Liver (tissue), 9 donors: ENCODE measurements around the gene SLC25A38. TPM values are rescaled to one million over a fixed set of nuclear protein-coding genes. Genes with fewer than 3 reads are reported as not detected.
"Not testable (repeated sequence)": the region's sequence is repeated elsewhere in the genome, so short reads cannot be mapped to it uniquely, and the experiment has no call there.

Experiments used
- DNase-seq: peaks from one replicate; pipeline ENCODE4 v3.0.0-alpha.2; 2017; ENCODE audit warnings: low spot score
- H3K27ac ChIP-seq, 2 donors: one replicate each; pipeline ENCODE4 v1.7.0; 2013; ENCODE audit warnings: inconsistent platforms in 2 of 2, low read length in 2 of 2, control low read depth in 1 of 2, low read depth in 1 of 2, mild to moderate bottlenecking in 1 of 2
- H3K27me3 ChIP-seq, 4 donors: one replicate each; pipeline versions ENCODE4 v1.6.1 to v1.7.0; 2013; ENCODE audit warnings: low read length in 3 of 4, inconsistent platforms in 1 of 4, mild to moderate bottlenecking in 1 of 4, moderate library complexity in 1 of 4; ENCODE audit not compliant: control insufficient read depth in 4 of 4, insufficient read depth in 4 of 4
- H3K36me3 ChIP-seq, 4 donors: one replicate each; pipeline versions ENCODE4 v1.6.1 to v1.7.0; 2013; ENCODE audit warnings: low read length in 3 of 4, mild to moderate bottlenecking in 3 of 4, low read depth in 1 of 4, moderate library complexity in 1 of 4; ENCODE audit not compliant: control insufficient read depth in 4 of 4, insufficient read depth in 3 of 4
- H3K4me1 ChIP-seq, 4 donors: one replicate each; pipeline versions ENCODE4 v1.6.1 to v1.7.0; 2013; ENCODE audit warnings: low read length in 3 of 4, mild to moderate bottlenecking in 3 of 4, moderate library complexity in 1 of 4; ENCODE audit not compliant: control insufficient read depth in 4 of 4, insufficient read depth in 4 of 4
- H3K4me3 ChIP-seq, 3 donors: one replicate each; pipeline versions ENCODE4 v1.6.1 to v1.7.0; 2013; ENCODE audit warnings: low read length in 3 of 3, control low read depth in 1 of 3, low read depth in 1 of 3, mild to moderate bottlenecking in 1 of 3
- H3K9ac ChIP-seq, 2 donors: one replicate each; pipeline ENCODE4 v1.7.0; 2013; ENCODE audit warnings: low read length in 2 of 2, mild to moderate bottlenecking in 2 of 2, moderate library complexity in 2 of 2, control low read depth in 1 of 2, low read depth in 1 of 2
- H3K9me3 ChIP-seq, 4 donors: one replicate each; pipeline versions ENCODE4 v1.6.1 to v1.7.0; 2013; ENCODE audit warnings: low read length in 3 of 4; ENCODE audit not compliant: control insufficient read depth in 4 of 4
- FOXA1 ChIP-seq: IDR thresholded peaks from 2 replicates; pipeline ENCODE4 v1.6.1; 2016; ENCODE audit warnings: antibody characterized with exemption
- FOXA2 ChIP-seq: IDR thresholded peaks from 2 replicates; pipeline ENCODE4 v1.6.1; 2016; ENCODE audit warnings: antibody characterized with exemption
- HNF4A ChIP-seq, 2 donors: conservative IDR thresholded peaks; 2 replicates each; pipeline ENCODE4 v1.6.1; 2016; ENCODE audit warnings: antibody characterized with exemption in 2 of 2, mild to moderate bottlenecking in 2 of 2
- JUND ChIP-seq, 2 donors: IDR thresholded peaks; 2 replicates each; pipeline ENCODE4 v1.6.1; 2016; ENCODE audit warnings: antibody characterized with exemption in 2 of 2
- RAD21 ChIP-seq, 2 donors: IDR thresholded peaks; 2 replicates each; pipeline ENCODE4 v1.6.1; 2016; ENCODE audit warnings: antibody characterized with exemption in 2 of 2, mild to moderate bottlenecking in 2 of 2
- RXRA ChIP-seq, 2 donors: IDR thresholded peaks; 2 replicates each; pipeline ENCODE4 v1.6.1; 2017 to 2018; ENCODE audit warnings: antibody characterized with exemption in 2 of 2, mild to moderate bottlenecking in 1 of 2
- TAF1 ChIP-seq: conservative IDR thresholded peaks from 2 replicates; pipeline ENCODE4 v1.6.1; 2016; ENCODE audit warnings: antibody characterized with exemption, mild to moderate bottlenecking
- YY1 ChIP-seq: IDR thresholded peaks from 2 replicates; pipeline ENCODE4 v1.6.1; 2016; ENCODE audit warnings: antibody characterized with exemption, mild to moderate bottlenecking
- WGBS: extraction: QIAGEN DNeasy Blood & Tissue Kit; methylation state at CpG from one replicate; pipeline ENCODE4 v1.1.7; 2013; 5-methylcytosine and 5-hydroxymethylcytosine counted together
- polyA plus RNA-seq, 2 donors: library from polyadenylated mRNA; stranded (reverse) in 1 of 2; unstranded in 1 of 2; fragments of 200-250 nt in 1 of 2; fragments of >200 nt in 1 of 2; fragmentation: Nextera tagmentation in 1 of 2; extraction: Ambion mirVana in 1 of 2; gene quantifications; one replicate each; pipeline versions ENCODE4 v1.2.1 to v1.2.3, GENCODE V29; 2013 to 2015
- total RNA-seq, 2 donors: library from RNA; depleted of rRNA; stranded (reverse); fragments of >200 nt; gene quantifications; one replicate each; pipeline ENCODE4 v1.2.3, GENCODE V29; 2014
- TF ChIP-seq, protein P1 (sequence below): IDR thresholded peaks from 2 replicates; pipeline ENCODE4 v1.6.1; 2016; ENCODE audit warnings: antibody characterized with exemption
- TF ChIP-seq, protein P2 (sequence below): IDR thresholded peaks from 2 replicates; pipeline ENCODE4 v1.6.1; 2016; ENCODE audit warnings: antibody characterized with exemption
- TF ChIP-seq, protein P3 (sequence below): fragments of 150-350 bp; IDR thresholded peaks from 2 replicates; pipeline ENCODE4 v1.5.1; 2017; ENCODE audit warnings: improper control_type of control experiment, low read depth, low read length; ENCODE audit not compliant: missing input control
- donor health status: healthy.
- donor health status: healthy.
- donor health status: healthy.
- donor health status: healthy.
- donor health status: healthy.

The SLC25A38 gene
- total and polyA plus RNA-seq, 4 donors = 19.8 to 44.4 (median 24.3) TPM

DNA sequence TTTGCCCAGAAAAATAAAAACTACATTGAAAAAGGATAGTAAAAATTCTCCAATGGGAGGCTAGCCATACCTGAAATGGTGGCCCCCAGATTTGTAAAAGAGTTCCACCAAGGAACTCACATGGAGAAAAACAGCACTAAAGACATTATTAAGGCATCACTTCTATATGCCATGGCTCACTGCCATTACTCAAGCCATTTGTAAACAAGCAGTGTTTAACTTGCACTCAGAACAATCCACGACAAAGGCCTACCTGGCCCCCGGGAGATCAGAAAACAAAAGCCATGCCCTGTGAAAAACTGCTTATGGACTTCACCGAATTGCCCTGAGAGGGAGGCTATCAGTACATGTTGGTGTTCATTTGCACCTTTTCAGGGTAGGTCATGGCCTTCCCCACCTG lies 34.1 kb upstream of the SLC25A38 start:
- no peaks in the 10 kb centered on the region for H3K36me3 ChIP-seq
- WGBS = 24% methylated on average over 3 of the region's 3 CpGs
- TF ChIP-seq FOXA2 = peak; percentile 53
- TF ChIP-seq, protein P1, sequence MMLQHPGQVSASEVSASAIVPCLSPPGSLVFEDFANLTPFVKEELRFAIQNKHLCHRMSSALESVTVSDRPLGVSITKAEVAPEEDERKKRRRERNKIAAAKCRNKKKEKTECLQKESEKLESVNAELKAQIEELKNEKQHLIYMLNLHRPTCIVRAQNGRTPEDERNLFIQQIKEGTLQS = no peak
- no peak overlapping the region for H3K4me3 ChIP-seq
- peaks cover 0 to 7% (median 6%) of the 10 kb centered on the region in 4 donors for H3K4me1 ChIP-seq
- no peak overlapping the region for H3K9ac ChIP-seq
- no peak for DNase-seq
- no peak overlapping the region for H3K27ac ChIP-seq
- H3K9me3 ChIP-seq = no peaks in the 10 kb centered on the region
- no peaks in the 10 kb centered on the region for H3K27me3 ChIP-seq

DNA sequence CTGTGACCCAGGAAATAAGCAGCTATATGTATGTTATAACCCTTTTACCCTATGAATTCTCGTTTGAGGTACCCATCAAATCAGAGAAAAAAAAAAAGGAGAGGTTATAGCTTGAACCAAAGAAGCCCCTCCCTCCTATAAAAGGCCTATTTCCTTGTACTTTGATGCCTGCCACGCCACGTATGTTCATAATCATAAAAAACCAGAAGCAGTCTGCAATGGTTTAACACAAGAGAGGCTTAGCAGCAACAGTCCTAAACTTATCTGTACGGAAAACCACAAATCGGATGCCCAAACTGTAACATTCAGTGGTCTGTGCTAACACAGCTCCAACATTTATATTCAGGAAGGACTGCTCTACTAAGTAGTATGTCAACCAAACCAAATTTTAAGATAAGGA lies 32.5 kb upstream of the SLC25A38 start:
- DNase-seq = no peak
- no peaks in the 10 kb centered on the region for H3K27me3 ChIP-seq
- no peaks in the 10 kb centered on the region for H3K36me3 ChIP-seq
- H3K4me1 ChIP-seq = peaks cover 0 to 7% (median 6%) of the 10 kb centered on the region in 4 donors
- no peak overlapping the region for H3K27ac ChIP-seq
- H3K9me3 ChIP-seq = no peaks in the 10 kb centered on the region
- no peak for TF ChIP-seq FOXA1
- TF ChIP-seq, protein P2, sequence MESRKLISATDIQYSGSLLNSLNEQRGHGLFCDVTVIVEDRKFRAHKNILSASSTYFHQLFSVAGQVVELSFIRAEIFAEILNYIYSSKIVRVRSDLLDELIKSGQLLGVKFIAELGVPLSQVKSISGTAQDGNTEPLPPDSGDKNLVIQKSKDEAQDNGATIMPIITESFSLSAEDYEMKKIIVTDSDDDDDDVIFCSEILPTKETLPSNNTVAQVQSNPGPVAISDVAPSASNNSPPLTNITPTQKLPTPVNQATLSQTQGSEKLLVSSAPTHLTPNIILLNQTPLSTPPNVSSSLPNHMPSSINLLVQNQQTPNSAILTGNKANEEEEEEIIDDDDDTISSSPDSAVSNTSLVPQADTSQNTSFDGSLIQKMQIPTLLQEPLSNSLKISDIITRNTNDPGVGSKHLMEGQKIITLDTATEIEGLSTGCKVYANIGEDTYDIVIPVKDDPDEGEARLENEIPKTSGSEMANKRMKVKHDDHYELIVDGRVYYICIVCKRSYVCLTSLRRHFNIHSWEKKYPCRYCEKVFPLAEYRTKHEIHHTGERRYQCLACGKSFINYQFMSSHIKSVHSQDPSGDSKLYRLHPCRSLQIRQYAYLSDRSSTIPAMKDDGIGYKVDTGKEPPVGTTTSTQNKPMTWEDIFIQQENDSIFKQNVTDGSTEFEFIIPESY = no peak
- no peak overlapping the region for H3K4me3 ChIP-seq
- no peak overlapping the region for H3K9ac ChIP-seq
- WGBS = 87% methylated on average over 5 of the region's 5 CpGs

DNA sequence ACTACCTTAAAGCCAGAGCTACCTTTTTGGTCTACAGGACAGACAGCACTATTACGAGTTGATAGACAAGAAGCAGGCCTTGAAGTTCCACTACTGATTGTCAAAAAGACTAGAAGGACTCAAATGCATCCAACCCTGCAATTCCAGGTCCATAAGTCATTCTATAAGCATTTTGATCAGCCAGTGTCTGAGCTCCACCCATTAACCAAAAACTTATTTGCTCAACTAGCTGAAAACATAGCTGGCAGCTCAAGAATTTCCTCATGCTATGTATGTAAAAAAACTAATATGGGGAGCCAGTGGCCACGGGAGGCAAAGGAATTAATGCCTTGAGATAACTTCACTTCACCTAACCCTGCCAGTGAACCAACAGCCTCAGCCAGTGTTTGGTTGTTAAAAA lies 32.0 kb upstream of the SLC25A38 start:
- H3K36me3 ChIP-seq, DNase-seq, H3K4me3 ChIP-seq, H3K27me3 ChIP-seq, H3K4me1 ChIP-seq, H3K9ac ChIP-seq, H3K9me3 ChIP-seq, H3K27ac ChIP-seq: not testable (repeated sequence)
- 83% methylated on average over 2 of the region's 2 CpGs for WGBS

DNA sequence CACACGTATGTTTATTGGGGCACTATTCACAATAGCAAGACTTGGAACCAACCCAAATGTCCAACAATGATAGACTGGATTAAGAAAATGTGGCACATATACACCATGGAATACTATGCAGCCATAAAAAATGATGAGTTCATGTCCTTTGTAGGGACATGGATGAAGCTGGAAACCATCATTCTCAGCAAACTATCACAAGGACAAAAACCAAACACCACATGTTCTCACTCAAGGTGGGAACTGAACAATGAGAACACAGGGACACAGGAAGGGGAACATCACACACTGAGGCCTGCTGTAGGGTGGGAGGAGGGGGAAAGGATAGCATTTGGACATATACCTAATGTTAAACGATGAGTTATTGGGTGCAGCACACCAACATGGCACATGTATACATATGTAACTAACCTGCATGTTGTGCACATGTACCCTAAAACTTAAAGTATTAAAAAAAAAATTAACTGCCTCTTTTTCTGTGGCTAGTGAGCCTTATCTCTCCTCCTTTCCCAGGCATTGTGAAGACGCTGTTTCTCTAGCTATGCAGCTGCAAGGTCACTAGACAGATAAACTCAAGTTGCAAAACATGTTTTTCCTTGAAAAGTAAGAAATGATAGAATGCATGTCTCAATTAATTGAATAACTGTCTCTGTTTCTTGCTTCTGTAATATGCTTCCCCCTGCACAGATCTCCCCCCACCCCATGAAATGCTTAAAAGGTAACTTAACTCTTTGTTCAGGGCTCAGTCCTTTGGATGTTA lies 29.8 kb upstream of the SLC25A38 start:
- 80% methylated on average over 3 of the region's 3 CpGs for WGBS

DNA sequence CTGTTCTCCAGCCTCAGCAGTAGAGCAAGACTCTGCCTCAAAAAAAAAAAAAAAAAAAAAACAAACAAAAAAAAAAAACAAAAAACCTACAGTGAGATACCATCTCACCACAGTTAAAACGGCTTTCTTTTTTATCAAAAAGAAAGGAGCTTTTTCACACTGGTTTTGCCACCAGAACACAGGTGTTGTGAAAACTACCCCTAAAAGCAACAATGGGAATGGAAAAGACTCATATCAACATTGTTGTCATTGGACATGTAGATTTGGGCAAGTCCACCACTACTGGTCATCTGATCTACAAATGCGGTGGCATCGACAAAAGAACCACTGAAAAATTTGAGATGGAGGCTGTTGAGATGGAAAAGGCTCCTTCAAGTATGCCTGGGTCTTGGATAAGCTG lies 24.8 kb upstream of the SLC25A38 start:
- H3K4me3 ChIP-seq = no peak overlapping the region
- no peaks in the 10 kb centered on the region for H3K27me3 ChIP-seq
- no peak overlapping the region for H3K9ac ChIP-seq
- 84% methylated on average over 3 of the region's 3 CpGs for whole genome bisulfite sequencing
- peaks cover 0 to 2% (median 0%) of the 10 kb centered on the region in 4 donors for H3K4me1 ChIP-seq
- no peak overlapping the region for H3K27ac ChIP-seq
- no peaks in the 10 kb centered on the region for H3K9me3 ChIP-seq
- H3K36me3 ChIP-seq = no peaks in the 10 kb centered on the region
- no peak for DNase-seq
- TF ChIP-seq, protein P1 = no peak
- no peak for TF ChIP-seq HNF4A (conservative IDR thresholded peaks at IDR 0.05)
- TF ChIP-seq FOXA1 = no peak
- TF ChIP-seq RXRA (IDR thresholded peaks at IDR 0.05) = no peak
- TF ChIP-seq, protein P3, sequence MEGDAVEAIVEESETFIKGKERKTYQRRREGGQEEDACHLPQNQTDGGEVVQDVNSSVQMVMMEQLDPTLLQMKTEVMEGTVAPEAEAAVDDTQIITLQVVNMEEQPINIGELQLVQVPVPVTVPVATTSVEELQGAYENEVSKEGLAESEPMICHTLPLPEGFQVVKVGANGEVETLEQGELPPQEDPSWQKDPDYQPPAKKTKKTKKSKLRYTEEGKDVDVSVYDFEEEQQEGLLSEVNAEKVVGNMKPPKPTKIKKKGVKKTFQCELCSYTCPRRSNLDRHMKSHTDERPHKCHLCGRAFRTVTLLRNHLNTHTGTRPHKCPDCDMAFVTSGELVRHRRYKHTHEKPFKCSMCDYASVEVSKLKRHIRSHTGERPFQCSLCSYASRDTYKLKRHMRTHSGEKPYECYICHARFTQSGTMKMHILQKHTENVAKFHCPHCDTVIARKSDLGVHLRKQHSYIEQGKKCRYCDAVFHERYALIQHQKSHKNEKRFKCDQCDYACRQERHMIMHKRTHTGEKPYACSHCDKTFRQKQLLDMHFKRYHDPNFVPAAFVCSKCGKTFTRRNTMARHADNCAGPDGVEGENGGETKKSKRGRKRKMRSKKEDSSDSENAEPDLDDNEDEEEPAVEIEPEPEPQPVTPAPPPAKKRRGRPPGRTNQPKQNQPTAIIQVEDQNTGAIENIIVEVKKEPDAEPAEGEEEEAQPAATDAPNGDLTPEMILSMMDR = no peak
- TF ChIP-seq, protein P2 = no peak
- TF ChIP-seq TAF1 = no peak
- no peak for TF ChIP-seq FOXA2
- TF ChIP-seq JUND (IDR thresholded peaks at IDR 0.05) = no peak
- TF ChIP-seq RAD21 (IDR thresholded peaks at IDR 0.05) = no peak
- TF ChIP-seq YY1 = no peak

More for the DNA sequence above, 29.8 kb upstream of the SLC25A38 start:
- not testable (repeated sequence) for H3K4me1 ChIP-seq, DNase-seq, H3K27me3 ChIP-seq, H3K4me3 ChIP-seq, H3K9me3 ChIP-seq, H3K27ac ChIP-seq, H3K9ac ChIP-seq, H3K36me3 ChIP-seq
